Kidney epithelial cell (primary cell): Measurements from ENCODE around the gene TSPOAP1. TPM values are rescaled to one million over a fixed set of nuclear protein-coding genes. Genes with fewer than 3 reads are reported as not detected.

Experiments
- DNase-seq: peaks from one replicate; pipeline ENCODE4 v3.0.0-alpha.2; 2010; ENCODE audit warnings: low read depth
- H3K27me3 ChIP-seq: 2 replicates; pipeline ENCODE4 v1.6.0; 2011; ENCODE audit warnings: low read length; ENCODE audit not compliant: control insufficient read depth, insufficient read depth
- H3K36me3 ChIP-seq: 2 replicates; pipeline ENCODE4 v1.5.1; 2011; ENCODE audit warnings: low read length; ENCODE audit not compliant: control insufficient read depth, insufficient read depth
- H3K4me3 ChIP-seq: 2 replicates; pipeline ENCODE4 v1.5.1; 2011; ENCODE audit warnings: low read depth, mild to moderate bottlenecking, control low read depth, low read length
- CTCF ChIP-seq: IDR thresholded peaks from 2 replicates; pipeline ENCODE4 v1.5.1; 2011; ENCODE audit warnings: mild to moderate bottlenecking, moderate library complexity, low read length, control low read depth, inconsistent platforms; ENCODE audit not compliant: insufficient read depth, poor library complexity, severe bottlenecking
- total RNA-seq: library from RNA; depleted of rRNA; stranded (reverse); fragments of >200 nt; gene quantifications from 2 replicates; pipeline ENCODE4 v1.2.3, GENCODE V29; 2015

The TSPOAP1 gene
- total RNA-seq, 1 donor from 2014 or later = 9.4 TPM

GRCh38 chr17:58254803-58255202 is 73.8 kb downstream of the TSPOAP1 start:
- H3K4me3 ChIP-seq = no peak overlapping the region
- H3K27me3 ChIP-seq = peaks cover 17% of the 10 kb centered on the region
- peak; percentile 31 for TF ChIP-seq CTCF
- no peak for DNase-seq
- H3K36me3 ChIP-seq = no peaks in the 10 kb centered on the region

GRCh38 chr17:58253082-58253481 is 75.5 kb downstream of the TSPOAP1 start:
- Histone ChIP-seq H3K36me3 (no peaks in the 10 kb centered on the region), H3K4me3 (no peak overlapping the region), H3K27me3 (peaks cover 28% of the 10 kb centered on the region)
- no peak for DNase-seq
- no peak for TF ChIP-seq CTCF

GRCh38 chr17:58252141-58252540 is 76.5 kb downstream of the TSPOAP1 start:
- H3K4me3 ChIP-seq = no peak overlapping the region
- H3K36me3 ChIP-seq = no peaks in the 10 kb centered on the region

More at GRCh38 chr17:58252141-58252540, 76.5 kb downstream of the TSPOAP1 start:
- peaks cover 28% of the 10 kb centered on the region for H3K27me3 ChIP-seq
- DNase-seq = no peak
- TF ChIP-seq CTCF = no peak

Other genes with a start within 250 kb of the TSPOAP1 start
- 16.3 and 18.3 TPM in 2 replicates for gene DYNLL2, start 245.4 kb downstream of the TSPOAP1 start, total RNA-seq
- gene OR4D1, start 180.4 kb downstream of the TSPOAP1 start, total RNA-seq = not detected in 2 replicates
- not detected in 2 replicates for gene OR4D2, start 161.8 kb downstream of the TSPOAP1 start, total RNA-seq
- gene EPX, start 136.1 kb downstream of the TSPOAP1 start, total RNA-seq = not detected in 2 replicates
- gene MKS1, start 109.5 kb downstream of the TSPOAP1 start, total RNA-seq = 16.8 and 17.5 TPM in 2 replicates
- gene LPO, start 90.2 kb downstream of the TSPOAP1 start, total RNA-seq = 0.17 and 0.48 TPM in 2 replicates
- 0.08 and 0.48 TPM in 2 replicates for gene MPO, start 47.9 kb downstream of the TSPOAP1 start, total RNA-seq
- 41.8 and 52.0 TPM in 2 replicates for gene SUPT4H1, start 23.4 kb upstream of the TSPOAP1 start, total RNA-seq
- 0.75 and 2.3 TPM in 2 replicates for gene RNF43, start 88.7 kb upstream of the TSPOAP1 start, total RNA-seq
- 0.21 and 0.42 TPM in 2 replicates for gene HSF5, start 159.6 kb upstream of the TSPOAP1 start, total RNA-seq
- 46.3 and 51.2 TPM in 2 replicates for gene MTMR4, start 185.8 kb upstream of the TSPOAP1 start, total RNA-seq